ENCODE data around the gene SLC6A19. TPM values are rescaled to one million over a fixed set of nuclear protein-coding genes. Genes with fewer than 3 reads are reported as not detected.

The SLC6A19 gene
- total and polyA plus RNA-seq, 4 donors: 0.17 to 4.9 (median 0.91) TPM

DNA sequence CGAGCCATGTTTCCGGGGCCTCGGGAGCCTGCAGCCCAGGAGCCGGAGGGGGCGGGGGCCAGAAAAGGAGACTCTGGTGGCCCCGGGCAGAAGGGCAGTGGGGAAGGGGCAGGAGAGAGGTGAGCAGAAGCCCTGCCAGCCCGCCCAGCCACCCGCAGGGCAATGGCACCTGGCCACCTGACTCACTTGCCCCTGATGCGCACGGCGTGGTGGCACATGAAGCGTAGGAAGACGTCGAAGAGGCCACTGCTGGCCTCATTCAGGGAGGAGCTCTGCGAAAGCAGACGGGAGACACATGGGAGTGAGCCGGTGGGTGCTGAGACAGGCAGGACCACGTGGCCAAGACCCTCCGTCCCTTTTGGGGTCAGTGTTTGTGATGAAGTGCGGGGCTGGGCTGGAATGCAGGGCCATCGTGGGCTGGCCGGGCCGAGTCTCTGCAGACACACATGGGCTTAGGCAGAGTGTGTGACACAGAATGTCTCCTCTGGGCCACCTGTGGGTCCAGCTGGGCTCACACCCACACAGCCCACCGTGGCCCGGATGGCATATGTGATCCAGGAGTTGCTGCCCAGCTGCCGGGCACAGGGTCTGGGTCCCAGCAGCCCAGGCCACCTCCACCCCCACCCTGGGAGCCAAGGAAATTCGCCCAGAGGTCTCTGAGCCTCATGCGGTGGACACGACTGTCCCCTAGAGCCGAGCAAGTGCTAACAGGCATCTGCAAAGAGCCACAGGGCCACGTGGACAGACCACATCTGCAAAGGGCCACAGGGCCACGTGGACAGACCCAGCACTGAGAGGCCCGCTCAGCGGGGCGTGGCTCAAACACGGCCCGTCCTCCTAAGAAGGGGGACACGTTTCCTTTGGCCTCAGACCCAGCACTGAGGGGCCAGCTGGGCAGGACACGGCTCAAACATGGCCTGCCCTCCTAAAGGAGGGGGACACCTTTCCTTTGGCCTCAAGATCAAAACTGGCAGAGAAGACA is 69.8 kb downstream of the SLC6A19 start:
- 94% methylated on average over 39 of the region's 39 CpGs for WGBS
- Histone ChIP-seq H3K4me3 (ENCODE audit: low read depth in 1 of 3, low read length in 3 of 3) (no peak overlapping the region), H3K27me3 (ENCODE audit: control insufficient read depth in 4 of 4, insufficient read depth in 4 of 4, low read length in 3 of 4) (no peaks in the 10 kb centered on the region), H3K36me3 (ENCODE audit: control insufficient read depth in 4 of 4, insufficient read depth in 3 of 4, low read depth in 1 of 4, low read length in 3 of 4) (no peaks in the 10 kb centered on the region), H3K9me3 (ENCODE audit: control insufficient read depth in 4 of 4, low read length in 3 of 4) (no peaks in the 10 kb centered on the region), H3K9ac (ENCODE audit: low read depth in 1 of 2, low read length in 2 of 2) (no peak overlapping the region), H3K4me1 (ENCODE audit: control insufficient read depth in 4 of 4, insufficient read depth in 4 of 4, low read length in 3 of 4) (no peaks in the 10 kb centered on the region), H3K27ac (ENCODE audit: low read depth in 1 of 2, low read length in 2 of 2) (no peak overlapping the region)
- no peak for DNase-seq (ENCODE audit: low spot score)
- TF ChIP-seq EGR1 (IDR thresholded peaks at IDR 0.05; ENCODE audit: low read depth in 2 of 2) (no peak), RAD21 (IDR thresholded peaks at IDR 0.05) (no peak), GABPA (IDR thresholded peaks at IDR 0.05 in 1 of 2, conservative IDR thresholded peaks at IDR 0.05 in 1 of 2) (no peak), TAF1 (conservative IDR thresholded peaks at IDR 0.05) (no peak), JUND (IDR thresholded peaks at IDR 0.05) (no peak), RXRA (IDR thresholded peaks at IDR 0.05) (no peak)
- TF ChIP-seq, protein P1, sequence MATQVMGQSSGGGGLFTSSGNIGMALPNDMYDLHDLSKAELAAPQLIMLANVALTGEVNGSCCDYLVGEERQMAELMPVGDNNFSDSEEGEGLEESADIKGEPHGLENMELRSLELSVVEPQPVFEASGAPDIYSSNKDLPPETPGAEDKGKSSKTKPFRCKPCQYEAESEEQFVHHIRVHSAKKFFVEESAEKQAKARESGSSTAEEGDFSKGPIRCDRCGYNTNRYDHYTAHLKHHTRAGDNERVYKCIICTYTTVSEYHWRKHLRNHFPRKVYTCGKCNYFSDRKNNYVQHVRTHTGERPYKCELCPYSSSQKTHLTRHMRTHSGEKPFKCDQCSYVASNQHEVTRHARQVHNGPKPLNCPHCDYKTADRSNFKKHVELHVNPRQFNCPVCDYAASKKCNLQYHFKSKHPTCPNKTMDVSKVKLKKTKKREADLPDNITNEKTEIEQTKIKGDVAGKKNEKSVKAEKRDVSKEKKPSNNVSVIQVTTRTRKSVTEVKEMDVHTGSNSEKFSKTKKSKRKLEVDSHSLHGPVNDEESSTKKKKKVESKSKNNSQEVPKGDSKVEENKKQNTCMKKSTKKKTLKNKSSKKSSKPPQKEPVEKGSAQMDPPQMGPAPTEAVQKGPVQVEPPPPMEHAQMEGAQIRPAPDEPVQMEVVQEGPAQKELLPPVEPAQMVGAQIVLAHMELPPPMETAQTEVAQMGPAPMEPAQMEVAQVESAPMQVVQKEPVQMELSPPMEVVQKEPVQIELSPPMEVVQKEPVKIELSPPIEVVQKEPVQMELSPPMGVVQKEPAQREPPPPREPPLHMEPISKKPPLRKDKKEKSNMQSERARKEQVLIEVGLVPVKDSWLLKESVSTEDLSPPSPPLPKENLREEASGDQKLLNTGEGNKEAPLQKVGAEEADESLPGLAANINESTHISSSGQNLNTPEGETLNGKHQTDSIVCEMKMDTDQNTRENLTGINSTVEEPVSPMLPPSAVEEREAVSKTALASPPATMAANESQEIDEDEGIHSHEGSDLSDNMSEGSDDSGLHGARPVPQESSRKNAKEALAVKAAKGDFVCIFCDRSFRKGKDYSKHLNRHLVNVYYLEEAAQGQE (IDR thresholded peaks at IDR 0.05): no peak

DNA sequence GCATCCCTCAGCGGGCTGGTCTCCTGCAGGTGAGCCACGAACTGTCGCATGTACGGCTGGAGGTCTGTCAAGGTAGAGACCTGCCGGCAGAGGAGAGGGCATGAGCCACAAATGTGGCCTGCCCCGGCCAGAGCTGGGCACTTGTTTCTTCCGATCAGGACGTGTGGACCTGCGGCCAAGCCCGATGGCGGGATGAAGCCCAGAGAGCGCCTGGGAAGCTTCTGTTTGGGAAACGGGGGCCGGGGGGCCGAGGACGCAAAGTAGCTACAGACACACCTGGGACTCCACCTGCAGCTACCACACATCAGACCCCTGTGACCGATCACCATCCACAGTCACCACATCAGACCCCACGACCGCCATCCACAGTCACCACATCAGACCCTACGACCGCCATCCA is 70.8 kb downstream of the SLC6A19 start:
- H3K27ac ChIP-seq (ENCODE audit: low read depth in 1 of 2, low read length in 2 of 2): no peak overlapping the region
- H3K9ac ChIP-seq (ENCODE audit: low read depth in 1 of 2, low read length in 2 of 2): no peak overlapping the region
- no peaks in the 10 kb centered on the region for H3K9me3 ChIP-seq (ENCODE audit: control insufficient read depth in 4 of 4, low read length in 3 of 4)
- H3K4me1 ChIP-seq (ENCODE audit: control insufficient read depth in 4 of 4, insufficient read depth in 4 of 4, low read length in 3 of 4): no peaks in the 10 kb centered on the region
- no peaks in the 10 kb centered on the region for H3K36me3 ChIP-seq (ENCODE audit: control insufficient read depth in 4 of 4, insufficient read depth in 3 of 4, low read depth in 1 of 4, low read length in 3 of 4)
- 96% methylated on average over 21 of the region's 21 CpGs for WGBS
- H3K4me3 ChIP-seq (ENCODE audit: low read depth in 1 of 3, low read length in 3 of 3): no peak overlapping the region
- TF ChIP-seq RAD21 (IDR thresholded peaks at IDR 0.05) (no peak), SP1 (IDR thresholded peaks at IDR 0.05) (no peak), EGR1 (IDR thresholded peaks at IDR 0.05; ENCODE audit: low read depth in 2 of 2) (no peak), FOXA1 (IDR thresholded peaks at IDR 0.05) (no peak), JUND (IDR thresholded peaks at IDR 0.05) (no peak)
- TF ChIP-seq, protein P2, sequence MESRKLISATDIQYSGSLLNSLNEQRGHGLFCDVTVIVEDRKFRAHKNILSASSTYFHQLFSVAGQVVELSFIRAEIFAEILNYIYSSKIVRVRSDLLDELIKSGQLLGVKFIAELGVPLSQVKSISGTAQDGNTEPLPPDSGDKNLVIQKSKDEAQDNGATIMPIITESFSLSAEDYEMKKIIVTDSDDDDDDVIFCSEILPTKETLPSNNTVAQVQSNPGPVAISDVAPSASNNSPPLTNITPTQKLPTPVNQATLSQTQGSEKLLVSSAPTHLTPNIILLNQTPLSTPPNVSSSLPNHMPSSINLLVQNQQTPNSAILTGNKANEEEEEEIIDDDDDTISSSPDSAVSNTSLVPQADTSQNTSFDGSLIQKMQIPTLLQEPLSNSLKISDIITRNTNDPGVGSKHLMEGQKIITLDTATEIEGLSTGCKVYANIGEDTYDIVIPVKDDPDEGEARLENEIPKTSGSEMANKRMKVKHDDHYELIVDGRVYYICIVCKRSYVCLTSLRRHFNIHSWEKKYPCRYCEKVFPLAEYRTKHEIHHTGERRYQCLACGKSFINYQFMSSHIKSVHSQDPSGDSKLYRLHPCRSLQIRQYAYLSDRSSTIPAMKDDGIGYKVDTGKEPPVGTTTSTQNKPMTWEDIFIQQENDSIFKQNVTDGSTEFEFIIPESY (IDR thresholded peaks at IDR 0.05): no peak
- no peaks in the 10 kb centered on the region for H3K27me3 ChIP-seq (ENCODE audit: control insufficient read depth in 4 of 4, insufficient read depth in 4 of 4, low read length in 3 of 4)
- DNase-seq (ENCODE audit: low spot score): no peak

DNA sequence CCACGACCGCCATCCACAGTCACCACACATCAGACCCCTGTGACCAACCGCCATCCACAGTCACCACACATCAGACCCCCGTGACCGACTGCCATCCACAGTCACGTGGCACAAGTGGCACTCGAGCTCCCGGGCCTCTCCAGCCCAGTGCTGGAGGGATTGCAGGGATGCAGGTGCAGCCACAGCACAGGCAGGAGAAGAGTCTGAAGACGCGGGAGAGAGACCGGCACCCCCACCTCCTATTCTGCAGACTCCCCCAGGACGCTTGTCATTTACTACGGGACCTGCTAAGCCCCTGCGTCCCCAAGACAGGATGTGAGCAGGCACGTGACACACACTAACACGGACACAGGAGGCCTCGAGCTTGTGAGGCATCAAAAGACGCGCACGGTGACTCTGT is 72.3 kb downstream of the SLC6A19 start:
- no peak for DNase-seq (ENCODE audit: low spot score)
- Histone ChIP-seq H3K9ac (ENCODE audit: low read depth in 1 of 2, low read length in 2 of 2) (no peak overlapping the region), H3K27ac (ENCODE audit: low read depth in 1 of 2, low read length in 2 of 2) (no peak overlapping the region), H3K4me1 (ENCODE audit: control insufficient read depth in 4 of 4, insufficient read depth in 4 of 4, low read length in 3 of 4) (no peaks in the 10 kb centered on the region), H3K27me3 (ENCODE audit: control insufficient read depth in 4 of 4, insufficient read depth in 4 of 4, low read length in 3 of 4) (no peaks in the 10 kb centered on the region), H3K4me3 (ENCODE audit: low read depth in 1 of 3, low read length in 3 of 3) (no peak overlapping the region), H3K36me3 (ENCODE audit: control insufficient read depth in 4 of 4, insufficient read depth in 3 of 4, low read depth in 1 of 4, low read length in 3 of 4) (no peaks in the 10 kb centered on the region), H3K9me3 (ENCODE audit: control insufficient read depth in 4 of 4, low read length in 3 of 4) (peaks cover 0 to 5% (median 0%) of the 10 kb centered on the region in 4 donors)
- WGBS: 94% methylated on average over 18 of the region's 20 CpGs
- TF ChIP-seq, protein P1 (IDR thresholded peaks at IDR 0.05): no peak
- no peak for TF ChIP-seq SP1 (IDR thresholded peaks at IDR 0.05)
- TF ChIP-seq, protein P3, sequence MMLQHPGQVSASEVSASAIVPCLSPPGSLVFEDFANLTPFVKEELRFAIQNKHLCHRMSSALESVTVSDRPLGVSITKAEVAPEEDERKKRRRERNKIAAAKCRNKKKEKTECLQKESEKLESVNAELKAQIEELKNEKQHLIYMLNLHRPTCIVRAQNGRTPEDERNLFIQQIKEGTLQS (IDR thresholded peaks at IDR 0.05): no peak
- TF ChIP-seq, protein P4, sequence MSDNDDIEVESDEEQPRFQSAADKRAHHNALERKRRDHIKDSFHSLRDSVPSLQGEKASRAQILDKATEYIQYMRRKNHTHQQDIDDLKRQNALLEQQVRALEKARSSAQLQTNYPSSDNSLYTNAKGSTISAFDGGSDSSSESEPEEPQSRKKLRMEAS (IDR thresholded peaks at IDR 0.05): no peak
- TF ChIP-seq RXRA (IDR thresholded peaks at IDR 0.05): no peak
- TF ChIP-seq RAD21 (IDR thresholded peaks at IDR 0.05): no peak
- no peak for TF ChIP-seq NR2F2 (IDR thresholded peaks at IDR 0.05)
- no peak for TF ChIP-seq HNF4A (conservative IDR thresholded peaks at IDR 0.05)
- no peak for TF ChIP-seq FOXA2 (IDR thresholded peaks at IDR 0.05)
